ENCODE measurements around the gene KDM4B. TPM values are rescaled to one million over a fixed set of nuclear protein-coding genes. Genes with fewer than 3 reads are reported as not detected.

KDM4B gene
- total RNA-seq, 1 experiment from 2014 or later = 12.0 TPM

DNA sequence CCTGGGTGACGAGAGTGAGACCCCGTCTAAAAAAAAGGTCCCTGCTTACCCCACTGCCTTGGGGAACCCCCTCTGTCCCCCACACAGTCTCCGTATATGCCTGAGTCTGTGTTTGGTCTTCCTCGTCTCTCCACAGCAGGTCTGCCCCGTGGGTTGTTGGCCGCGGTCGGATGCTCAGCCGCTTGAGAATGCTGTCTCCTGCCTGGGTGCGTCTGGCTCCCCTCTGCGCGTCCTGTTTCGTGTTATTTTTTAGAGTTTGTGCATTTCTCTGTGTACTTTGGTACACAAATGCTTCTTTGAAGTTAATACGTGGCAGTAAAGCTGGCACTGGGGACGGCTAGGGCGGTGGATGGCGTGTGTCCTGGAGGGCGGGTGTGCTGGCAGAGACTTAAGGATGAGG, 34.9 kb downstream of the KDM4B start:
- DNase-seq = no peak
- Histone ChIP-seq H3K4me3 (ENCODE audit: insufficient read depth, low read depth, low read length) (no peak overlapping the region), H3K36me3 (replicated peaks; ENCODE audit: control insufficient read depth, insufficient read depth, low read length) (no peaks in the 10 kb centered on the region)

DNA sequence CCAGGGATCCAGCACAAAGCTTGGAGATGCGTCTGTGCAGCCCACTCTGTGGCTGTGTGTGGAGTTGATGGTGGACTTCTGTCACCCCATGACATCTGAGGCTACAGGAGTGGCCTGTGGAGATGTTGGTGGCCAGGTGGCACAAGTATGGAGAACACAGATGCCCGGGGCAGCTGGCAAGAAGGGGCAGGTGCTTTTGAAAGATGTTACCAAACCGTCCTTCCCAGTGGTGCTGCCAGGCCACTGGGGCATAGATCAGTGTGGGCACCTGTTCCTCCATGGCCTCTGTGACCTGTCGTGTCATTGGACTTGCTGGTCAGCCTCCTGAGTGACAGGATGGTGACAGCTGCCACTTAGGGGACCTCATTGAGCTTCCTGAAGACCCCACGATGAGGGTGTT, 36.2 kb downstream of the KDM4B start:
- no peaks in the 10 kb centered on the region for H3K36me3 ChIP-seq (replicated peaks; ENCODE audit: control insufficient read depth, insufficient read depth, low read length)
- no peak overlapping the region for H3K4me3 ChIP-seq (ENCODE audit: insufficient read depth, low read depth, low read length)
- DNase-seq = no peak
- H3K27me3 ChIP-seq (ENCODE audit: control insufficient read depth, insufficient read depth, low read length) = no peaks in the 10 kb centered on the region

More for the DNA sequence above, 34.9 kb downstream of the KDM4B start:
- no peaks in the 10 kb centered on the region for H3K27me3 ChIP-seq (ENCODE audit: control insufficient read depth, insufficient read depth, low read length)

DNA sequence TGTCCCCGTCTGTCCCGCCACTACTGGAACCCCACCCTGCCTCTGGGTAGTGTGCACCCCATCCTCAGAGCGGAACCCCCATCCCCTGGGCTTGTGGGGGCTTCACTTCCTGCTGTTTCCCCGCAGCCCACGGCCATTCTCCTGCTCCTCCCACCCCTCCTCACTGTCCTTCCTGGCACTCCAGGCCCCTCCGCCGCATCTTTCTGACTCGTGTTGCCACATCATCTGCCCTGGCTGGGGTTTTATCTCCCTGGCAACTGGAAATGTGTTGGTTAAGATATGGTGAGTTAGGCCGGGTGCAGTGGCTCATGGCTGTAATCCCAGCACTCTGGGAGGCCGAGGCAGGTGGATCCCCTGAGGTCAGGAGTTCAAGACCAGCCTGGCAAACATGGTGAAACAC, 37.3 kb downstream of the KDM4B start:
- H3K36me3 ChIP-seq (replicated peaks; ENCODE audit: control insufficient read depth, insufficient read depth, low read length) = no peaks in the 10 kb centered on the region
- no peak for DNase-seq
- no peak overlapping the region for H3K4me3 ChIP-seq (ENCODE audit: insufficient read depth, low read depth, low read length)
- H3K27me3 ChIP-seq (ENCODE audit: control insufficient read depth, insufficient read depth, low read length) = no peaks in the 10 kb centered on the region

DNA sequence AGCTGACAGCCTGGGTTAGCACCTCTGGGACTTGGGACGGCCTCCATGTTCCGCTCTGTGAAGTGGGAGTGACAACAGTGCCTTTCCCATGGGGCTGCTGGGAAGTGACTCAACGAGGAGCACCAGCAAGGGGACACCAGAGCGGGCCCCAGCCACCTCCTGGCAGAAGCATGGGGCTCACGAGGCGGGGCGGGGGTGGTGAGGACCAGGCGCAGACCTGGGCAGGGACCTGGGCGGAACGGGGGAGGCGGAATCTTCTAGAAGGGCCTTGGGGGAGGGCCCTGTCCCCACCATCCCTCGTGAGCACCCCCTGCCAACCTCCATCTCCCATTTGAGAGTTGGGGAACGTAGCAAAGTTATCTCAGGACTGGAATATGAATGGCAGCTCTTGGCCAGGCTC, 37.9 kb downstream of the KDM4B start:
- no peaks in the 10 kb centered on the region for H3K27me3 ChIP-seq (ENCODE audit: control insufficient read depth, insufficient read depth, low read length)
- DNase-seq = no peak
- no peak overlapping the region for H3K4me3 ChIP-seq (ENCODE audit: insufficient read depth, low read depth, low read length)
- H3K36me3 ChIP-seq (replicated peaks; ENCODE audit: control insufficient read depth, insufficient read depth, low read length) = no peaks in the 10 kb centered on the region

DNA sequence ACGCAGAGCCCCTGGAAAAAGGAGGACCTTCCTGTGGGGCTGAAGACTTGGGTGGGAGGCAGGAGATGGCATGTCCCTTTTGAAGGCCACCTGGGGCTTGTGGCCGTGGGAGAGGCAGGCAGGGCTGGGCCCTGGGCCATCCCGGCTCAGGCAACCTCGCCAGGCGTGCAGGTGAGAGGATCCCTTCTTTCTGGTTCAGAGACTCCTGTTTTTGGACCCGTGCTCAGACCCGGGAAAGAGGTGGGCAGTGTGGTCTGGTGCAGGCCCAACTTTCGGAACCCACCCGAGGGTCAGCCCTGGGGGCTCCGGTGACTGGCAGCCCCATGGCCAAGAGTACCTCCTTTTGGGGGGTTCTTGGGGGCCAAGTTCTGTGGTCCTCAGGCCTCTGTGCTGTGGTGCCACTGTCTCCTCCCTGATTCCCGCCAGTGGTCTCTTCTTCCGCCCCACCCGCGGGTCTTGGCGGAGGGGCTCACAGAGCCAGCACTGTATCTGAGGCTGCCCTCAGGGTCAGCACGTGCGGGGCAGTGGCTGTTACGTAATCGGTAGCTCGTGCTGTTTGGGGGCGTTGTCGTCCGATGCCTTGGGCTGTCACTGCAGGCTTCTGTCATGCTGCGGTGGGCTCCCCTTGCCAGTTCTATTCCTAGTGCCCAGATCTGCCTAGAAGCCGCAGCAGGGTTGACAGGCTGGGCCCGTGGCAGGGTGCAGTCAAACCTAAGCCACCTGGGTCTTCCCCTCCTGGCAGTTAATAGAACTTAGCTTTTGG, 42.7 kb downstream of the KDM4B start:
- peak; percentile 63 for DNase-seq
- no peaks in the 10 kb centered on the region for H3K27me3 ChIP-seq (ENCODE audit: control insufficient read depth, insufficient read depth, low read length)
- no peak overlapping the region for H3K4me3 ChIP-seq (ENCODE audit: insufficient read depth, low read depth, low read length)
- H3K36me3 ChIP-seq (replicated peaks; ENCODE audit: control insufficient read depth, insufficient read depth, low read length) = no peaks in the 10 kb centered on the region

DNA sequence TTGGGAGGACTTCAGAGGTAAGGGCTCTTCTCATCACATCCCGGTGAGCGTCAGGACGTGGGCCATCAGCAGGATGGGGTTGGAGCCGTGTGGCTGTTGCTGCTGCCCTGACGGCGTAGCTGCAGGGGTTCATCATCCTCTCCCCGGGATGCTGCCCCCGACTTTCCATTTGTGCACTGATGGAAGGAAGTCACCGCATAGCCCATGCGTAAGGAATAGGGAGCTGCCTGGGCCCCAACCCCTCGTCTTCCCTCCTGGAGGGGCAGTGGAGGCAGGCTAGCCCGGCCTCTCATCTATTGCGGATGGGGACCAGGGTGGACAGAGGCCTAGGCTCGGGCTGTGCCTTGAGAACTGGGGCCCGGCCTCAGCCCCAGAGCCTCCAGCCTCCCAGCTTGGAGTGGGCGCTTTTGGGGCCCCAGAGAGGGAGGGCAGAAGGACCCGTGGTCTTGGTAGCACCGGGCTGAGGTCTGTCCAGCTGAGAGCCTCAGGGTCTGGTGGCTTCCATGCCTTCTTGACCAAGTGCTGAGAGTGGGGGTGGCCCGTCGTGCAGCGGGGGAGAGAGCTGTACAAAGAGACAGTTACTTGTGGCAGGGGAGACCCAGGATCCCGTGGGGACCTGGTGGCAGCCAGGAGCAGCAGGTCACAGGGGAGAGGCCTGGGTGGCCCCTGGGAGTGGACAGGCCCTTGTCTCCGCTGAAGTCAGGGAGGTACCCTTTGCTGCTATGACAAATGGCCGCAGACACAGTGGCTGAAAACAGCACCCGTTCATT, 44.0 kb downstream of the KDM4B start:
- Histone ChIP-seq H3K4me3 (ENCODE audit: insufficient read depth, low read depth, low read length) (no peak overlapping the region), H3K36me3 (replicated peaks; ENCODE audit: control insufficient read depth, insufficient read depth, low read length) (no peaks in the 10 kb centered on the region), H3K27me3 (ENCODE audit: control insufficient read depth, insufficient read depth, low read length) (no peaks in the 10 kb centered on the region)
- no peak for DNase-seq

DNA sequence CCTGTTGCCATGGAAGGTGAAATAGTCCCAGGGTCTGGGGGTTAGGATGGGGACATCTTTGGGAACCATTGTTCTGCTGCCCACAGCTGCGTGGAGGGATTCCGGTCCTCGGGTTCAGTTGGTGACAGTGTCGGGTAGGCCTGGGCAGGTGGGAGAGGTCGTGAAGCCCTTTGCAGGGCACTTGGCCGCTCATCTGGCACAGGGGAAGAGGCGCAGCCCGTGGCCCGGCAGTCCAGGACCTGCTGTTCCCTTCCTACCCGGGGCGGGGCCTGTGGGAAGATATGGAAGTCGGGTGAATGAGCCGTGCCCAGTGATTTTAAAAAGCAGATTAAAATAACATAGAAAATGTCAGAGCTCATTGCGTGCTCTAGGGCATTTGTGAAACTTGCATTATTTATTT, 44.8 kb downstream of the KDM4B start:
- no peaks in the 10 kb centered on the region for H3K27me3 ChIP-seq (ENCODE audit: control insufficient read depth, insufficient read depth, low read length)
- no peak for DNase-seq
- no peak overlapping the region for H3K4me3 ChIP-seq (ENCODE audit: insufficient read depth, low read depth, low read length)
- H3K36me3 ChIP-seq (replicated peaks; ENCODE audit: control insufficient read depth, insufficient read depth, low read length) = no peaks in the 10 kb centered on the region; the same call in 1 of the 2 replicates

DNA sequence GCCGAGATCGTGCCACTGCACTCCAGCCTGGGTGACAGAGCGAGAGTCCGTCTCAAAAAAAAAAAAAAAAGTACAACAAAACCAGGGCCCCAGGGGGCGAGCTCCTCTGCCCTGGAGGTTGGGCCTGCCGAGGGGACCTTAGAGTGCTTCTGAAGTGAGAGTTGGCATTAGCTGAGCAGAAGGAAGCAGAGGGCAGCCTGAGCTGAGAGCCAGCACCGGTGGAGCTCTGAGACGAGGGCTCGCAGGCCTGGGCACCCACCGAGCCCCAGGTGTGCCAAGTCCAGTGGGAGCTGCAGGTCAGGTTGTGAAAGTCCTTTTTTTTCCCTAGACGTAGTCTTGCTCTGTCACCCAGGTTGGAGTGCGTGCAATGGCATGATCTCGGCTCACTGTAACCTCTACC, 46.0 kb downstream of the KDM4B start:
- DNase-seq = no peak
- Histone ChIP-seq H3K36me3 (replicated peaks; ENCODE audit: control insufficient read depth, insufficient read depth, low read length) (no peaks in the 10 kb centered on the region; the same call in 1 of the 2 replicates), H3K4me3 (ENCODE audit: insufficient read depth, low read depth, low read length) (no peak overlapping the region)

DNA sequence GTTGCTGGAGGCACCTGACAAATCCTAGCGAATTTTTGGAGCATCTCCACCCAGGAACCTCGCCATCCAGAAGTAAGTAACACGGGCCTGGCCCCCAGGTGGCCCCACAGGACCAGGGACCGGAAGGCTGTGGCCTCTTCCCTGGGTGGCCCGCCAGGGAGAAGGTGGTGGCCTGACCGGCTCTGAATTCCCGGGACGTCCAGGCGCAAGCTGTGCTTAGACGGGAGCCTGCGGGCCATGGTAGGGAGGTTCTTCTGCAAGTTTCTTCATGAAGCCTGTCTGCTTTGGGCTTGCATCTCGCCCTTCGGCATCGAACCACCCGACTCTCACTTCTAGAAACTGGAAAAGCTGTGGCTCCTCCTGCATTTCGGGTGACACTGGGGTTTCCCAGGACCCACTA, 47.4 kb downstream of the KDM4B start:
- DNase-seq = no peak
- no peak overlapping the region for H3K4me3 ChIP-seq (ENCODE audit: insufficient read depth, low read depth, low read length)
- H3K27me3 ChIP-seq (ENCODE audit: control insufficient read depth, insufficient read depth, low read length) = no peaks in the 10 kb centered on the region
- H3K36me3 ChIP-seq (replicated peaks; ENCODE audit: control insufficient read depth, insufficient read depth, low read length) = no peaks in the 10 kb centered on the region; the same call in 1 of the 2 replicates

More for the DNA sequence above, 46.0 kb downstream of the KDM4B start:
- H3K27me3 ChIP-seq (ENCODE audit: control insufficient read depth, insufficient read depth, low read length) = no peaks in the 10 kb centered on the region

DNA sequence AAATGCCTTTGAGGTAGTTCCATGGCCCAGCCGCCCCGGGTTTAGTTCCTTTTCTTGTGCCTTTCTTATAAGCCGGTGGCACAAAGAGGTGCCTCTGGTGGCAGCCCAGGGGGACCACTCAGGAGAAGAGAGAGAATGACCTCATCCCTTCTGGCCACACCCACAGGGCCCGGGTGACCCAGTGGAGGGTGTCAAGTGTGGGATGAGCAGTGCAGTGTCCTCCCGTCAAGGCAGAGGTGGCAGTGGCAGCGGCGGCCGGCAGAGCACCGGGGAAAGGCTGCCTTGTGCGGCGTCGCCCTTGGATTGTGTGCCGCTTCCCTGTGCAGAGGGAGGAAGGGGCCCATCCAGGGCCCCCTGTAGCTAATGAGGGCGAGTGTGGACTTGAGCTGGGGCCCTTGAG, 47.9 kb downstream of the KDM4B start:
- Histone ChIP-seq H3K4me3 (ENCODE audit: insufficient read depth, low read depth, low read length) (no peak overlapping the region), H3K36me3 (replicated peaks; ENCODE audit: control insufficient read depth, insufficient read depth, low read length) (no peaks in the 10 kb centered on the region; the same call in 1 of the 2 replicates), H3K27me3 (ENCODE audit: control insufficient read depth, insufficient read depth, low read length) (no peaks in the 10 kb centered on the region)
- DNase-seq = peak; percentile 78

DNA sequence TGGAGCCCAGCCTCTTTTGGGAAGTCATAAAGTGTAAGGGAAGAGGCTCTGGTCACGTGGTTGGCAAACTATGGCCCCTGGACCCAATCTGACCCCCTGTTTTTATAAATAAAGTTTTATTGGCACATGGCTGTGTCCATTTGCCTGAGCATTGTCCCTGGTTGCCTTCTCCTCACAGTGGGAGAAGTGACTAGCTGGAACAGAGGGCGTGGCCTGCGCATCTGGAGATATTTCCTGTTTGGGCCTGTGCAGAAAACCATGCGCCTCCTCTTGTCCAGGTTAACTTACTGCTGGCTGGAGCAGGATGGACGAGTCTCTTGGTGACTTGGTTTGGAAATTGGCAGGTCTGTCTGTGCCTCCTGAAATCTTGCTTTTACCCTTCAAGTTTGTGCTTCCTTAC, 48.3 kb downstream of the KDM4B start:
- Histone ChIP-seq H3K27me3 (ENCODE audit: control insufficient read depth, insufficient read depth, low read length) (no peaks in the 10 kb centered on the region), H3K36me3 (replicated peaks; ENCODE audit: control insufficient read depth, insufficient read depth, low read length) (no peaks in the 10 kb centered on the region; the same call in 1 of the 2 replicates), H3K4me3 (ENCODE audit: insufficient read depth, low read depth, low read length) (no peak overlapping the region)
- no peak for DNase-seq

DNA sequence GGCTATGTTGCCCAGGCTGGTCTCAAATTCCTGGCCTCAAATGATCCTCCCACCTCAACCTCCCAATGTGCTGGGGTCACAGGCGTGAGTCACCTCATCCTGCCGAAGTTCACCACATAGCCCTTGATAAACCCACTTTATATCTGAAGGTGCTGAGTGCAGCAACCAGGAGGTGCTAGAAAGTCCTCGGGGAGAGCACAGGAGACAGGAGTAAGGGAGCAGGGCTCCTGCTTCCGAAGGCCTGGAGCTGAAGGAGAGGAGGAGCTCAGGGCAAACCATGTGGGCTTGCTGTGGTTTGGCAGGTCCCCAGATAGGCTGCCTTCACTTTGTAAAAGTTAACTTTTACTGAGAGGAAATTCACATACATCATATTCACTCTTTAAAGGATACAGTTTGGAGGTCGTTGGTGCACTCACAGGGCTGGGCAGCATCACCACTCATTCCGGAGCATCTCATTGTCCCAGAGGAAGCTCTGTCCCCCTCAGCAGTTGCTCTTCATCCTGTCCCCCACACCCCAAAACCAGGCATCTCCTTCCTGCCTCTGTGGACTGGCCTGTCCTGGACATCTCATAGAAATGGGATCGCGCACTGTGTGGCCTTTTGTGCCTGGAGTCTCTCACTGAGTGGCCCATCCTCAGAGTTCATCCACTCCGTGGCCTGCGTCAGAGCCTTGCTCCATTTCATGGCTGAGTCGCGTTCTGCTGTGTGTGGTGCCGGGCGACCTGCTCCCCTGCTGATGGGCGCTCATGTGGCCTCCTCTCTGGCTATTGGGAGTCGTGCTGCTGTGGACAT, 49.5 kb downstream of the KDM4B start:
- Histone ChIP-seq H3K4me3 (ENCODE audit: insufficient read depth, low read depth, low read length) (no peak overlapping the region), H3K27me3 (ENCODE audit: control insufficient read depth, insufficient read depth, low read length) (no peaks in the 10 kb centered on the region), H3K36me3 (replicated peaks; ENCODE audit: control insufficient read depth, insufficient read depth, low read length) (no peaks in the 10 kb centered on the region; the same call in 1 of the 2 replicates)
- no peak for DNase-seq

DNA sequence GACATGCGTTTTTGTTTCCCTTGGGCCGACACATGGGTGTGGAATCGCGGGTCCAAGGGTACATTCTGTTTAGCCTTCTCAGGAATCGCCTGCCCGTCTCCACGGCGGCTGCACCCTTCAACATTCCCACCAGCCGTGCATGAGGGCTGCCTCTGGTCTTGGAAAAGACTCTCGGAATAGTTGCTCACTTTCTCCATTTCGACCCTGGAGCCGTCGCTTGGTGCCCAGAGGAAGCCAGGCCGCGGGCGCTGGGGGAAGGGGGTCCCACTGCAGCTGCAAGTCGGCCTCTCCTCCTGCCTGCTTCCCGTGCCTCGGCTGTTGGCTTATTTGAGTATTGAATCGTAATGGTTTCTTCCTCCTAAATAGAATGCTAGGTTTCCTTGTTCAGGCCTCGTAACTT, 51.5 kb downstream of the KDM4B start:
- Histone ChIP-seq H3K36me3 (replicated peaks; ENCODE audit: control insufficient read depth, insufficient read depth, low read length) (no peaks in the 10 kb centered on the region; the same call in 1 of the 2 replicates), H3K27me3 (ENCODE audit: control insufficient read depth, insufficient read depth, low read length) (no peaks in the 10 kb centered on the region), H3K4me3 (ENCODE audit: insufficient read depth, low read depth, low read length) (no peak overlapping the region)
- DNase-seq = no peak

DNA sequence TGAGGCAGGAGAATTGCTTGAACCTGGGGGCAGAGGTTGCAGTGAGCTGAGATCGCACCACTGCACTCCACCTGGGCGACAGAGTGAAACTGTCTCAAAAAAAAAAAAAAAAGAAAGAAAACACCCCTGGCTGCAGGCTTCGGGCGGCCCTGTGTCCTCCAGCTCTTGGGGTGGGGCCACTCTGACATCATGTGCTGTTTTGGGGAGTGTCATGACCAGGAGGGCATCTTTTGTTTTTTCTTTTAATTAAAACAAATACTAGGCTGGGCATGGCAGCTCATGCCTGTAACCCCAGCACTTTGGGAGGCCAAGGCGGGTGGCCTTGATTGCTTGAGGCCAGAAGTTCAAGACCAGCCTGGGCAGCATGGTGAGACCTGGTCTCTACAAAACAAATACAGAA, 52.1 kb downstream of the KDM4B start:
- Histone ChIP-seq H3K4me3 (ENCODE audit: insufficient read depth, low read depth, low read length) (no peak overlapping the region), H3K27me3 (ENCODE audit: control insufficient read depth, insufficient read depth, low read length) (no peaks in the 10 kb centered on the region), H3K36me3 (replicated peaks; ENCODE audit: control insufficient read depth, insufficient read depth, low read length) (no peaks in the 10 kb centered on the region; the same call in 1 of the 2 replicates)
- DNase-seq = no peak
